ENCODE measurements around the gene CNTNAP5. TPM values are rescaled to one million over a fixed set of nuclear protein-coding genes. Genes with fewer than 3 reads are reported as not detected.

CNTNAP5 gene
- total RNA-seq, 1 donor from 2014 or later = not detected

DNA sequence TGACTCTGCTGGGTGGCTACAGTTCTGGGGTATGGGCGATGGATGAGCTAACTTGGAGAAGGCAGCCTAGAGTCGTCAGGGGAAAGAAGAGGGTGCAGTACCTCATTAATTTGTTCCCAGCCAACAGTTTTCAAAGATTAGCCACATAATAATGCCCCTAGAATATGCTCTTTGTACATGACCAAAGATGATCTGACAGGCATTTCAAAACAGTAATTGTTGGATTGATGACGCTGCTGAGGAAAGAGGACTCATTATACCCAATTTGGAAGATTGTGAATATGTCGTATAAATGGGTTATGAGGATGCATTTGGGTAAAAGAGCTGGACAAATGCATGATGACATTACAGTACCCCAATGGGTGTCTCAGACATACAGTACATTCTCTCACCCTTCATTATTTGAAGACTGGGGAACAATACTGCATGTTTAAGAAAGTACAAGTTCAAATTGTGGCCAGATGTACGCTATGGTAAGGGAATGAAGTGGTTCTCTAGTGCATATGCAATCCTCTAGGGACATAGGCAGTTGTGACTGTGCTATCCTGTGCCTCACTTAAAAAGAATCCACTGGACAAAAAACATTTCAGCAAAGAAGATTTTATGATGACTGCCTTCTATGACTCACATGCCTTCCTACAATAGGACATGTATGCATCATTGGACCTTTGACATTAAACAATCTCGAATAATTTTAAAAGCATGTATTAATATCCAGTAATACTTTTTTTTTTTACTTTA is 233.2 kb downstream of the CNTNAP5 start:
- no peak for DNase-seq (ENCODE audit: extremely low read depth, low read depth, low spot score)

DNA sequence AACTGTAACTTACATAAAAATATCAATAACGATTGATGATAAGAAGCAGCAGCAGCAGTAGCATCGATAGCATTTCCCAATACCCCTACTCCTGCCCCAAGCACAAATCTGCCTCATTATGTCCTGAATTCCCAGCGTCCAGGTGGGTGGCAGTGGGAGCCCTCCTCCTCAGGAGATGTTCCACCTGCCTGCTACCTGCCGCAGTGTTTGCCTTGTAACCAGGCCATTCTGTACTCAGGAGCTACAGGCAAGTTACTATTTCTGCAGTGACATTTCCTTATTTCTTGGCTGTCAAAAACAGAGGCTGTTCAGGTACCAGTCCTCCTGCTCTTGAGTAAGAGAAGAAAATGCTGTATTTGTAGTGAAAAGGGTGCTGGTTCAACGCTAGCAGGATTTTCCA is 236.4 kb downstream of the CNTNAP5 start:
- DNase-seq (ENCODE audit: extremely low read depth, low read depth, low spot score) = no peak

DNA sequence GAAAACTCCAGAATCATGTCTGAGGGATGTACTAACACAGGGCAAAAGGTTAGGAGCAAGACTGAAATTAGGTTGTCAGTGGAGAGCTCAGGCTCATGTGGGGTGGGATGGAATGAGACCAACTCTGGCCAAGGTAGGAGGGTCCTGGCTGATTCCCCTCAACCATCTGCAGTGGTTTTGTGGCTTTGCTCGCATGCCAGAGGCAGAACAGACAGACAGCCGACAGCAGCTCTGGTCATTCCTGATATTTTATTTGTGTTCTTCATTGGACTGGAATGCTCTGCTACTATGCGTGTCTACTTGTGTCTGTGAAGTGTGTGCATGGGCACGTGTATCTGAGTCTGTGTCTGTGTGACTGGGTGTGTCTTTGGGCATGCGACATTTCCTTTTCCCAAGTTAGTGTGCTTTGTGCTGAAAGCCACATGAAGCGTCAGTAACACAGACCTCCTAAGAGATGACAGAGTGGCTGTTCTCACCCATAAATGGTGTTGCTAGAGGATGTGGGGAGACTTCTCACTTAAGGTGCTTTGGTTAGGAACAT is 239.5 kb downstream of the CNTNAP5 start:
- no peak for DNase-seq (ENCODE audit: extremely low read depth, low read depth, low spot score)

DNA sequence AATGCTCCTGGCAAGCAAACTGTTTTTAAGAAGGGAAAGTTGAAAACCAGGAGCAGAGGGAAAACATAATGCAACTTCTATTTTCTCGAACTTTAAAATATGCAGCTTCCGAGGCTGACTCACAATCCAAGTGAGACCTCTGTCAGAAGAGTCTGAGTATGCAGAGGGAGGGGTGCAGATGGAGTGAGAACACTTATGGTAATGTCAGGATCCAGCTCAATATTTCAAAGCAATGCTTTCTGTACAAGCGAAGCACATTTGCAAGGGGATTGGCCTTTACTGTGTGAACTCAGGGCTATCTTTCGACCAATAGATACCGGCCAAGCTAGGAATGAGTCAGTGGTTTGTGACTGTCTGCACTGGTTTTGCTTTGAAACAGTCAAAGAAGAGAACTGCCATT is 242.7 kb downstream of the CNTNAP5 start:
- no peak for DNase-seq (ENCODE audit: extremely low read depth, low read depth, low spot score)

DNA sequence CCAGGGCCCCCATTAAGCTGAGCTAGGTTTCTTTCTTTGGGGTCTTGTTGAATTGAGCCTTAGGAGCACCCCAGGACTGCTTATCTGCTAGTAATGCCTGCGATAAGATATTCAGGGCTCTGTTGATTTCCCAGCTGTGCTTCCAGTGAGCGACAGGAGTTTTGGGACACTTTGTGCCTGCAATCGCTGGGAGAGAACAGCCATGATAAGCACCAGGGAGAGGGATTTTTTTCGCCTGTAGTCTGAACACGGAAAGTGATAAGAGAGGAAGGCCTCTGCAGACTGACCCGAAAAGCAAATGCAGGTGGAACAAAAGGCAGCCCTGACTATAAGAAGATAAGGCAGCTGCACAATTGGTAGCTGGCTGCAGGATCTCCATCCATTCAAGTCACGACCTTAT is 244.3 kb downstream of the CNTNAP5 start:
- DNase-seq (ENCODE audit: extremely low read depth, low read depth, low spot score) = no peak

DNA sequence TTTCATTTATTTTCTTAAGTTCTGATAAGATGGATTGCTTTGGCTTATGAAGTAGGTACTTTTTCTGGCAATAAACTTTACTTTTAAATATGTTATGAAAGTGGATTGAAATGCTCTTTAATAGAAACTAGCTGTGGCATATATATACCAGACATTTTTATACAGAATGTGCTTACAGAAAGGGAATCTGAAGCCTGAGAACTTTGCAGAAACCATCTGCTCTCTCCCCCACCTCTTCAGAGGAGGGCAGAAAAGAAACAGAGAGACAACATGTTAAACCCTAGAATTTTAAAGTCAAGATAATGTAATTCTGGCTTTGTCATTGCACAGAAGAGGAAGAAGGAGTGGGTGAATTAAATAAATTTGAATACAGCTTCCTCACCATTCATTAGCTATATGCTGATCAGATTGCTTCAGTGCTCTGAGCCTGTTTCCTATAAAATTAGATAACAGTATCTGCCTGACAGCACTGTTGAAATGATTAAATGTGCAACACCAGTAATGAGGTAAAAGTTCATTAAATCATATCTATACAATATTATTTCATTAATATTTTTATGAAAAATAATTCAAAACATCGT is 247.3 kb downstream of the CNTNAP5 start:
- DNase-seq (ENCODE audit: extremely low read depth, low read depth, low spot score) = no peak

DNA sequence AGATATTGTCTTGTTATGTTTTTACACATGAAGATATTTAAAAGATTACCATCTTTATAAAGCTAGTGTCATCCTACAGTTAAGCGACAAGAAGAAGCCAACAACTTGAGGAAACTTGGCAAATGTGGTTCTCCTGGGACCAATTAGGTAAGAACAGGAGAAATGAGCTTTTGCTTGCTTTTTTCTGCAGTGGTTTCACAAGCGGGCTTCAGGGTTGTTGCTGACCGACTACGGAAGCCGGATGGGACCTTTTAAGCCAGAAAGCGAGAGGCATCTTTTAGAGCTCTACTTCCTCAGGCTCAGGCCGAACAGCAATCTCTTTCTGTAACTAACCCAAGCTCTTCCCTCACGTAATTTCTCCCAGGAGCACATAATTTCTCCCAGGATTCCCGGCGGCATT is 256.5 kb downstream of the CNTNAP5 start:
- no peak for DNase-seq (ENCODE audit: extremely low read depth, low read depth, low spot score)

DNA sequence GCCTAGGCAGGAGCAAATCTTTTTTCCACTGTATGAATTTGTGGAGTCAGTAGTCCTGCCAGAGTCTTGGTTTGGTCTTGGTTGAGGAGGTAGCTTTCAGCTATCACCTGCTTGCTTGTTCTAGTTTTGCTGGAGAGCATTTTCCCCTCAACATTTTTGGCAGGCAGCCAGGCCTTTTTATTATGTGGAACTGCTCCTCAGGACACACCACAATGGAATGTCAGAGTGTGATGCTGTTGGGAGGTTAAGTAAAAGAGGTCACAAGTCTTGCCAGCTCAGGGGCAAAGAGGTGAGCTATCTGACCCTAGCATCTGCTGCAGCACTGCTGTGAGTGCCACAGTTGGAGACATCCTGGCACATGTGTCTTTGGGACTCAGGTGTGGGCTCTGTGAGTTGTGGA is 258.0 kb downstream of the CNTNAP5 start:
- DNase-seq (ENCODE audit: extremely low read depth, low read depth, low spot score) = no peak

DNA sequence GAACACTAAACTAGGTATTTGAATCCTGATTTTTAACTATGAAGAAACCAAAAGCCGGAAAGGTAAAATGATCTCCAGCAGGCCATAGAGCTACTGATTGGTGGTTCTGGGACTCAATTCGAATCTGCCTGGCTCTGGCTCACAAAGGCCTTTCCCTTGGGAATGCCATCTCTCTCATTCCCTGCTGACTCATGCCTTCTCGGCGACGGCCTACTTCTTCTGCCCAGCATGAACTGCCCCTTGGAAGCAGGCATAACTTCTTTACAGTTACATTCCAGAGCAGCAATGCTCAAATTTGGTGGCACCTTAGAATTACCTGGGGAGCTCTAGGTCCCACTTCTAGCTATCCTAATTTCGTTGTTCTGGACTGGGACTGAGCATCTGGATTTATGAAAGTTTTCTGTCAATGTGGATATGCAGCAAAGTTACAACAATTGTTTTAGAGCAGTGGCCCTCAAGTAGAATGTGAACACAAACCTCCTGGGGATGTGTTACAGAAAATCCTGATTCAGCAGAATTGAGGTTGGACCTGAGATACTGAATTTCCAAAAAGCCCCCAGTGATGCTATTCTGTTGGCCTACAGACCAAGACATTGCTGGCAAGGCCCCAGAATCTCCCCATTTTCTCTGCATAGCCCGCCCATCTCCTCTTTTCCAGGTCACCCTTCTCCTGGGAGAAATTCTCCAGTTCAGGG is 261.1 kb downstream of the CNTNAP5 start:
- DNase-seq (ENCODE audit: extremely low read depth, low read depth, low spot score) = no peak

DNA sequence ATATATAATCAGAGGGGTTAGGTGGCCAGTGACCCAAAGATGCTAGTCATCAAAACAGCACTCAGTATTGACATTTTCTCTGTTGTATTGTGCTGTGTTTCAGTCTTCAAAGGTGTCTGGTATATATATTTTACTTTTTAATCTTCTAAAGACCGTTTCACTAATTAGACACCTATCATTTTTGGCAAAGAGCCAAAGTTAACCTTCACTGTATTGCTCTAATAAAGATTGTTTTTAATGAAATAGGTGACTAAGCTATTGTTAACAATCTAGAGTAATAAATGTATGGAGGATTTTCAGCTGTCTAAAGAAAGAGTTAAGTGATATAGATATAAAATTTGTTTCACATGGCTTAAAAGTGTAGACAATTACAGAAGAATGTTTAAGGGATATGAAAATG is 264.0 kb downstream of the CNTNAP5 start:
- DNase-seq (ENCODE audit: extremely low read depth, low read depth, low spot score) = no peak

DNA sequence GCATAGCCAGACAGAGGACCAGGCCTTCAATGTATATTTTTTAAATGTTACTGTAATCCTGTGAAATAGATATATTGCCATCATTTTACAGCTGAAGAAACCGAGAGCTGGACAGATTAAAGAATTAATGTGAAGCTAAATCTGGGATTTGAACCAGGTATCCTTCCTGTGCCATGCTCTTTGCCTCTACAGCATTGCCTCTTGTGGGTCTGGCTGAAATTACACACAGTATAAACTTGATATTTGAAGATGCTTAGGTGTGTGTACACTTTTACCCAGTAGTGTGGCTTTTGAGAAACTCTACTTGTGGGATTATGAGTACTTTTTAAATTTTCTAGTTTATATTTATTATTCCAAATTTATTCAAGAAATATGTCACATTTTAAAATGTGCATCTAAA is 264.5 kb downstream of the CNTNAP5 start:
- DNase-seq (ENCODE audit: extremely low read depth, low read depth, low spot score) = no peak

DNA sequence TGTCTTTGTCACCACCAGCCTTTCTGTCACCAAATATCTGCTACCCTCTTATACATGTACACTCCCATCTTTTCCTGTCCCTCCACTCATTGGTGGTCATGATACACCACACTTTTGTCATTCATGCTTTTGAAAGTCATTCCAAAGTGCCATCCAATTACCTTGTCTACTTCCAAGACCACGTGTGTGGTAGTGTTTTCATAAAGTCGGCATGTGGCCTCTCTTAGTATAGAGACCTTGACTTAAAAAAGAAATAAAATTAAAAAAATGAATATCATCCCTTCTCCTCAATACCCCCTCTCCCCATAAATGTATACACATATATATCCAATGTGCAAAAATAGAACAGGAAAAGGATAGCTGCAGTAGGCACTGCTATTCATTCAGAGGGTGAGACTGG is 271.4 kb downstream of the CNTNAP5 start:
- no peak for DNase-seq (ENCODE audit: extremely low read depth, low read depth, low spot score)

DNA sequence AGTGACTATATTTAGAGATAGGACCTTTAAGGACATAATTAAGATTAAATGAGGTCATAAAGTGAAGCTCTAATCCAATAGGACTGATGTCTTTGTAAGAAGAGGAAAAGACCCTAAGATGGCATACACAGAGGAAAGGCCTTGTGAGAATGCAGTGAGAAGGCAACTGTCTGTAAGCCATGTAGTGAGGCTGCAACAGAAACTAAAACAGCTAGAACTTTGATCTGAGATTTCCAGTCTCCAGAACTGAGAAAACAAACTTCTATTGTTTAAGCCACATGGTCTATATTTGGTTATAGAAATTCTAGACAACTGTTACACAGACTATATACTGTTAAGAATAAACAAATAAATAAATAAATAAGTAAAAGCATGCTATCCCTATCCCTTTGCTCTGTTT is 276.8 kb downstream of the CNTNAP5 start:
- no peak for DNase-seq (ENCODE audit: extremely low read depth, low read depth, low spot score)

DNA sequence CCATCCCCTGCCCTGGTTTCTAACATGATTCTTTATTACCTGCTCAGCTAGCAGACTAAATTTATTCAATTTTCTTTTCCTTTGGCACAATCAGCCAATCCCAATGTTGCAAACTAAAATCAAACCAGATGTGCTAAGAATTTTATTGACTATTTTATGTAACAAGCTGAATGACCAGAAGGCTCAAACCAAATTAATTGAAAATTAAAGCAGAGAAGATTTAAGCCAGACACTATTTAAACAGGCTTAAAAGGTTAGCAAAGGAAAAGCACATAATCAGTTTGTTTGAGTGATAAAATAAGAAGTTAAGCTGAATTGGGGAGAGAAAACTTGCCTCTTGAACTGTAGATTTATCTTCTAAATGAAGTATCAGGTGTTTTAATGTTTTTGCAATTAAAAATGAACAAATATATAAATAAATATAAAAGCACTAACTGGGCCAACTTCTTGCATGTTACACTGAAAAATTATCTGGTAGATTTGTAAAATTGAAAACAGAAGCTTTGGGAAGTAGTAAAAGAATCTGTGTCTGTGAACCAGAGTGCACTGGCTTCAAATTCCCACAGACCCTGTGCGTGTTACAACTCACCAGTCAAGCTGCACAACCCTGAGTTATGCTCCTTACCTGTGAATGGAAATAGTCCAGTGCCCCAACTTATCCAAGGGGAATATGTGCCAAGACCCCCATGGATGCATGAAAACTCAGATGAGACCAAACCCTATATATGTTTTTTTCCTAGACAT is 283.4 kb downstream of the CNTNAP5 start:
- no peak for DNase-seq (ENCODE audit: extremely low read depth, low read depth, low spot score)

DNA sequence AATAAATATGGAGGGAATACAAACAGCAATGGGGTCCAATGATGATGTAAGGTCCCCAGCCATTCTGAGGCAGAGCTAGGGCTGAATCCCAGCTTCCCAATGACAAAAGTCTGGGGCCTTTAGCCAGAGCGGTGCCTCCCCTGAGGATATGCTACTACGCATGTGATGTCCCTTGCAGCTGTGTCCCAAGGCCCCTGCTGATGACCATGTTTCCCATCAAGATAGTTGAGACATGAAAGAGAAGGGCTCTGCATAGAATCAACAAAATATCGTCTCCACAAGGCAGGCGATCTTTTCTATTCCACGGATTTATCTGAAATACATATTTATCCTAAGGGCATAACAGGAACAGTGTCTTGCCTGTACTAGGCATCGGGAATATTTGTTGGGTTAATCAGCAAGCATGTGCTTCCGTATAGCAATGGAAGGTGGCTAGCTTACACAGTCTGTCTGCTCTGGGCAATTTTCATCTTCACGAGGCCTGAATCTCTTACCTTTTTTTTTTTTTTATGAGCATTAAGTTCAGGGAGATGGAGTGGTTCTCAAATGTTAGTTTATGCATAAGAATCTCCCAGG is 284.6 kb downstream of the CNTNAP5 start:
- DNase-seq (ENCODE audit: extremely low read depth, low read depth, low spot score) = no peak

DNA sequence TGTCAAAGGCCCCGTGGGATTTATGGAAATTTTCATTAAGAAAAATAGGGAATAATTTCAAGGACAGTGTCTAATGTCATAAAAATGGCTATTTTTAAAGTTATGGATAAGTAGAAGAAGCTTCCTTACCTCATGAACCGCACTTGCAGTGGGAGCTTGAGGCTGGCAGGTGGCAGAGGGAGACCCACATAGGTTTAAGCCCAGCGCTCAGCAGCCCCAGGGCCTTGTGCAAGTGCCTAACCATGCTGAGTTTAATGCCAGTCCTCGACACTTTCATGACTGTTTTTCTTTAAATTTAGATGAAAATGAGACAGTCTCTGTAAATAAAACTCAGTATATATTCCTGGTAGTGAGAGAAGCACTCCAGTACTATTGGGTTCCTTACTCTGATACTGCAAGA is 285.6 kb downstream of the CNTNAP5 start:
- DNase-seq (ENCODE audit: extremely low read depth, low read depth, low spot score) = no peak

DNA sequence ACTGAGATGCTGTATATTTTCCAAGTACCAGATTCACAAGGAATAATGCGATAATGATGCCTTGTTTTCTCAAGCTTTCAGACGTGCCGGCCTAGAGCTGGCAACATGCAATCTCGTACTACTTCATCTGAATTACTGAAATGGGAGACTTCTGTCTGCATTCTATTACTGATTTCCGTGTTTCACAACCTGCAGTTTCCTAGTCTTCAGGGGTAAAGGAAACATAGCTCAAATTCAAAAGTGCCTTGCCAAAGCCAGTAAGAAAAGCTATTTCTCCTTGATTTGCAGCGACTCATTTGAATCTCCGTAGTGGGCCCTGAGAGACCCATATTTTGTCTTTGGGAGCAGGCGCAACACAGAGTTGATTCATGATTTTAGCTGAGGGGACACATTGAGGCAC is 289.0 kb downstream of the CNTNAP5 start:
- no peak for DNase-seq (ENCODE audit: extremely low read depth, low read depth, low spot score)

DNA sequence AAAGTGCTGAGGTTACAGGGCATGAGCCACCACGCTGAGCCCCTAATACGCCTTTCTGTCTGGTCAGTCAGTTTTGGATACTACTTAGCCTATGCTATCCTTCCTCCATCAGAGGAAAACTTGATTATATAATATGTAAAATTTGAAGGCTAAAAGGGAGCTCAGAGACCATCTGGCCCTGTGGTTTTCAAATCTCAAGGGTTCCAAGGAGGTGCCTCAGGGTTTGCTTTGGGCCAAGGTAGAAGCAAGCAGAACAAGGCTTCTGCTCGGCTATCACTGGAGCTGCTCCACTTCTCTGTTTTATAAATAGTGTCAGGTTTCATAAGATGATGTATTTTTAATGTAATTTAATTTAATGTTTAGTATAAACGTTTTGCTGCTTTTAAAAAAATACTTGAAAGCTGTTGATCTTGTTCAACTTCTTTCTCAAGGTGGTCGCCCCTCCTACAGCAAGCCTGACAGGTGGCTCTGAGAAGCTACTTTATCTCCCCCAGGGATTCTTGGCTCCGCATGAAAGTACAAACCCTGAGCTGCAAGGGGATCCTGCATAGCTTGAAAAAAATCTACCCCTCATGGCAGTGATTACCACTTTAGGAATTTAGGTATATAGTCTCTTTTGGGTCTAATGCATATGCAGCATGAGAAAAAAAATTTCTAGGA is 290.3 kb downstream of the CNTNAP5 start:
- DNase-seq (ENCODE audit: extremely low read depth, low read depth, low spot score) = no peak

DNA sequence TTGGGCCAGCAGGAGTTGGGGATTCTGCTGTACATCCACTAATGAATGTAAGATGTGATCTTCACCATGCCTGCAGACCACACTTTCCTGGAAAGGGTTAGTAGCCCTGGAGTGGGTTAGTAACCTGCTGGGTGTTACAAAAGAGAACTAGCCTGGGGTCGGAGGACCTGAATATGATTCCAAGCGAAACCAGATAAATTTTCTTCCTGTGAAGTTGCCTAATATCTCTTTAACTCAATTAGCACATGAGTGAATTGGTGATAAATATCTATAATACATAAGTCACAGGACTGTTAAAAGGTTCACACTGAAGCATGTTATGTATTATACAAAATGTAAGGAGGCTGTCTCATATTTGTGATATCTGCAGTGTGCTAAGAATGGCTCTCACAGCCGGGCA is 291.0 kb downstream of the CNTNAP5 start:
- DNase-seq (ENCODE audit: extremely low read depth, low read depth, low spot score) = no peak

DNA sequence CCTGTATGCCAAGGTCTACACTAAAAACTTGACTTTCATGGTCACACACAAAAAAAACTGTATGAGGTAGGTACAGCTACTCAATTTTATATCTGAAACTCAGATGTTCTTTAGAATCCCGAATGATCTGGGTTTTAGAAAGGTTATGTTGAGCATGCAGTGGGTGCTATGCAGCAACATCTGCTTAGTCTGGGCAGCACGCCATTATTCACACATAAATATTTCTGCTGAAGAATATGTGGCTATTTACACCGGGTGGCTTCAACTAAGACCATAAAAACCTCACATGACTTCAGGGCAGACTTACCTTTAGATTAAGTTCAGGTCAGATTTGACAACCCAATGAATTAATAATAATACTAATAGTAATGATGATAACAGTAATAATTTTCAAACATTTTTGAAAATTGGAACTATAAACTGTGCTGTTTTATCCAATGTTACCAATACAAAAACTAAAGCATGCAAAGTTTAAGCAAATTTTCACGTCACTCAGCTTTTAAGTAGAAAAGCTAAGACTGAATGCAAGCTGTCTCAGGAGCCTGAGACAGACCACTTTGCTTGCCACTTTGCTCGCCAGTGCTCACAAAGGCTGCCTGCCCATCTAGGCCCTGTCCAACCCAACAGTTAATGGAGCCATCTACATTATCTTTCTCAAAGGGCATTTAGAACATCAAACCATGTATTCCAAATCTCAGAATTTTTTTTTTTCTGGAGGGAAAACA is 292.0 kb downstream of the CNTNAP5 start:
- DNase-seq (ENCODE audit: extremely low read depth, low read depth, low spot score) = no peak
